ENCODE results near the gene LMX1B. TPM values are rescaled to one million over a fixed set of nuclear protein-coding genes. Genes with fewer than 3 reads are reported as not detected.

LMX1B gene
- total and polyA plus RNA-seq, 2 of the 4 experiments (the other 2 are of a cell fraction) = not detected

GRCh38 chr9:126675147-126675467, 61.4 kb downstream of the LMX1B start:
- Histone ChIP-seq H2BK20ac (ENCODE audit: low read depth, low read length) (no peak overlapping the region), H3K4me3 (ENCODE audit: insufficient read depth, low read depth, low read length) (no peak overlapping the region), H3K9me3 (ENCODE audit: control insufficient read depth, insufficient read depth, low read length) (peaks cover 6% of the 10 kb centered on the region), H3K4me2 (ENCODE audit: low read depth, low read length) (no peak overlapping the region), H3K4ac (ENCODE audit: low read depth, low read length) (no peak overlapping the region), H3K9me1 (ENCODE audit: insufficient read depth, low read length) (peaks cover 2% of the 10 kb centered on the region; the same call in 1 of the 2 replicates), H3K18ac (ENCODE audit: low read depth, low read length) (no peak overlapping the region), H3K23ac (ENCODE audit: low read depth, low read length) (no peak overlapping the region), H2AFZ (replicated peaks; ENCODE audit: low read length, poor library complexity) (no peak overlapping the region), H4K20me1 (ENCODE audit: insufficient read depth, low read length) (no peaks in the 10 kb centered on the region), H3K36me3 (ENCODE audit: control insufficient read depth, insufficient read depth, low read length) (no peaks in the 10 kb centered on the region), H2AK9ac (replicated peaks; ENCODE audit: low read depth, low read length, poor library complexity) (peak overlapping the region; percentile 55), H3K79me1 (ENCODE audit: low read depth in 1 of 2, low read length in 2 of 2) (no peaks in the 10 kb centered on the region), H4K5ac (ENCODE audit: low read depth, low read length) (no peak overlapping the region), H4K91ac (ENCODE audit: insufficient read depth, low read depth, low read length) (no peak overlapping the region), H4K8ac (ENCODE audit: low read depth in 2 of 2, low read length in 2 of 2) (no peak overlapping the region), H3K27ac (ENCODE audit: insufficient read depth, low read length) (no peak overlapping the region), H3K14ac (replicated peaks; ENCODE audit: low read depth, low read length) (no peak overlapping the region), H2BK5ac (ENCODE audit: low read depth, low read length, poor library complexity, severe bottlenecking) (no peak overlapping the region), H3K27me3 (ENCODE audit: control insufficient read depth, insufficient read depth, low read length) (peaks cover 76% of the 10 kb centered on the region), H3K9ac (ENCODE audit: low read depth, low read length) (no peak overlapping the region), H2BK120ac (ENCODE audit: low read depth, low read length) (no peak overlapping the region), H2AK5ac (ENCODE audit: low read depth, low read length) (no peak overlapping the region), H3K4me1 (ENCODE audit: control insufficient read depth, insufficient read depth, low read length) (no peaks in the 10 kb centered on the region), H2BK15ac (ENCODE audit: low read depth, low read length) (no peak overlapping the region), H3K56ac (ENCODE audit: extremely low read depth, insufficient read depth, low read length) (no peak overlapping the region)
- in situ Hi-C loops (cut with MboI; ENCODE audit: low sequenced_read_pairs) = no loop called here
- TF ChIP-seq MAFK (IDR thresholded peaks at IDR 0.05; ENCODE audit: low read depth, low read length) (no peak), CHD1 (IDR thresholded peaks at IDR 0.05; ENCODE audit: low read depth, low read length) (no peak), RFX5 (IDR thresholded peaks at IDR 0.05; ENCODE audit: low read depth, low read length) (no peak), USF2 (IDR thresholded peaks at IDR 0.05; ENCODE audit: low read depth, low read length) (no peak), CEBPB (IDR thresholded peaks at IDR 0.05; ENCODE audit: low read depth, low read length) (no peak), NFE2L2 (IDR thresholded peaks at IDR 0.05; ENCODE audit: low read depth, low read length) (no peak), SMC3 (IDR thresholded peaks at IDR 0.05; ENCODE audit: low read depth, low read length) (no peak), CTCF (conservative IDR thresholded peaks at IDR 0.05; ENCODE audit: low read depth, low read length) (no peak), MAZ (IDR thresholded peaks at IDR 0.05; ENCODE audit: borderline replicate concordance, low read depth, low read length) (no peak), FOS (IDR thresholded peaks at IDR 0.05; ENCODE audit: low read depth, low read length) (no peak), RCOR1 (IDR thresholded peaks at IDR 0.05; ENCODE audit: insufficient replicate concordance, low read length) (no peak)
- dilution Hi-C loops (cut with HindIII; ENCODE audit: low sequenced_read_pairs, unreplicated experiment) = no loop called here
- no TSS peak for BruUV-seq (replicated peaks)
- POLR2A ChIA-PET (ENCODE audit: unreplicated experiment) = no interaction called here
- DNase-seq (no peak), ATAC-seq (ENCODE audit: low read depth) (no peak)
- intact Hi-C loops (cut with micrococcal nuclease) = no loop called here
- CTCF ChIA-PET = no interaction called here
- WGBS, 2 experiments (ENCODE audit: extremely low coverage in 2 of 2, insufficient read length in 1 of 2) = no CpG with 5 or more reads among the region's 8 CpGs

All from IMR-90 (cell line).